GM08714 (cell line): ENCODE data around the gene TSPAN9.

ENCODE experiments used
- H3K4me3 ChIP-seq: fragments of 200-500 bp; sonication (Bioruptor generic); 2 replicates; pipeline ENCODE4 v1.5.1; 2014; ENCODE audit warnings: mild to moderate bottlenecking, low read length, inconsistent platforms
- ZNF274 ChIP-seq: IDR thresholded peaks from 2 replicates; pipeline ENCODE4 v1.6.1; 2012; ENCODE audit warnings: mild to moderate bottlenecking, low read depth, low read length

Gene TSPAN9

DNA sequence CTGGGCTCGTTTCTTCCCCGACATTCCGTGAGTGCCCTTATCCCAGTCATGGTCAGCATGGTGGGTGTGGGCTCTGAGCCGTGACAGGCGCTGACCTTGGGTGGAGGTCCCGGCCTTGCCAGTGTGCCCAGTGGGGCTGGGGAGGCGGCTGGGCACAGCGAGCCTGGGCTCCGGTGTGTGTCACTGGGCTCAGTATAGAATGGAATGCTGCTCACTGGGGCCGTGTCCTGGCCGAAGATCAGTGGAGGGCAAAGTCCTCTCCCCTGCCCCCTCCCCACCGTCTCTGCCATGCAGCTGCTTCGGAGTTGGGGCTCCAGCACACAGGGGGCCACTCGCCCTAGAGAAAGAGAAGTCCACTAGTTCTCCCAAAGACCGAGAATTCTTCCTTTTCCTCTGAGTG lies 164.4 kb downstream of the TSPAN9 start:
- H3K4me3 ChIP-seq = no peak overlapping the region
- TF ChIP-seq ZNF274 = no peak

DNA sequence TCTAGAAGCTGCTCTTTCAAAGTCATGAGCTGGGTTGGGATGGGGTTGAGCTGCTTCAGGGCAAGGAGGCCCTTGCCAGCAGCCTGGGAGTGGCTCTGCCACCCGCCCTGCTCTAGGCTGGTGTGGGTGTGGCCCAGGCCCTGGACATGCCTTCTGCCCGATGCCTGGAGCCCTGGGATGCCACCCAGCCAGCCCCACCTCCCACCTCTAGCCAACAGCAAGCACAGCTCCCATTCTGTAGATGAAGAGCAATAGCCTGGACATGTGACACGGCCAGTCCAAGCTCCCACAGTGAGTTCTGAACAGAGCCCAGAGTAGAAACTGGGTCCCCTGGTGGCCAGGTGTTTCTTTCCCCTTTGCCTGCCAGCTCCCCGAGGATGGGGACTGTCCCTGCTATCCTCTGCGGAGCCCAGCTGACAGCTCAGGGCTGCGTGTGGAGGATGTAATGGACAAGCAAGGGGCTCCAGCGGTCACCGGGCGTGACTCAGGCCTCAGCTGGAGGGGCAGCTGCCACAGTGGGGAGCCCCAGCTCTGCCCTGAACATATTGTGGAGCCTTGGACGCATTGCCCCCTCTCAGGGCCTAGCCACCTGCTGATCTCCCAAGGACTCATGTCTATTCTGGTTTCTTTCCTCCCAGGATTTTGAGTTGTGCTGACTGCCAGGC lies 165.2 kb downstream of the TSPAN9 start:
- no peak overlapping the region for H3K4me3 ChIP-seq
- TF ChIP-seq ZNF274 = no peak

DNA sequence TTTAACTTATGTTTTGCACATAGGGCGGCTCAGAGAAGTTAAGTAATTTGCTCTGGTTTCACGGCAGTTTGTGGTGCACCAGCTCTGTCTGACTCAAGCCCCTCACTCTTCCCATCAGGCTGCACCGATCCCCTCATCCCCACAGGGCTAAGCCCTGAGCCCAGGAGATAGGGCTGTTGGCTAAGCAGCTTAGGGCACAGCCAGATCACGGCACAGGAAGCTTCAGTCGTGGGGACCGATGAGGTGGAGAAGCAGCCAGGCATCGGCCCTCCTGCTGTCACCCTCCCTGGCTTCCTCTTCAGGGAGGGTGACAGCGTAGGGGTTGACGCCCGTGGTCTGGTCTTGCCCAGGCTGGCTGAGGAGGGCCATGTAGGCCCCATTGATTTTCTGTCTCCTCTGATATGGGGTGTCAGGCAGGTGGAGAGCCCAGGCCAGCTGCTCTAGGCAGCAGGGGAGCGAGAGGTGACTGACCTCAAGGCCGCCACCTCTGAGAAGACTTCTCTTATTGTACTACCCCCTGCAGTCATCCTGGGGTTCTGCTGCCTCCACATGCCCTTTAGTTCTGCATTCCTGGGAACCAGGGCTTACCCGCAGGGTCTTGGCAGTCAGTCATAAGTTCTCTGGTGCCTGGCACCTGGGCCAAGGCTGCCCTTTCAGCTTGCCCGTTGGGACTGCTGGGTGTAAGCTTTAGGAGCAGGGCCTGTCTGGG lies 166.4 kb downstream of the TSPAN9 start:
- H3K4me3 ChIP-seq = no peak overlapping the region
- TF ChIP-seq ZNF274 = no peak

DNA sequence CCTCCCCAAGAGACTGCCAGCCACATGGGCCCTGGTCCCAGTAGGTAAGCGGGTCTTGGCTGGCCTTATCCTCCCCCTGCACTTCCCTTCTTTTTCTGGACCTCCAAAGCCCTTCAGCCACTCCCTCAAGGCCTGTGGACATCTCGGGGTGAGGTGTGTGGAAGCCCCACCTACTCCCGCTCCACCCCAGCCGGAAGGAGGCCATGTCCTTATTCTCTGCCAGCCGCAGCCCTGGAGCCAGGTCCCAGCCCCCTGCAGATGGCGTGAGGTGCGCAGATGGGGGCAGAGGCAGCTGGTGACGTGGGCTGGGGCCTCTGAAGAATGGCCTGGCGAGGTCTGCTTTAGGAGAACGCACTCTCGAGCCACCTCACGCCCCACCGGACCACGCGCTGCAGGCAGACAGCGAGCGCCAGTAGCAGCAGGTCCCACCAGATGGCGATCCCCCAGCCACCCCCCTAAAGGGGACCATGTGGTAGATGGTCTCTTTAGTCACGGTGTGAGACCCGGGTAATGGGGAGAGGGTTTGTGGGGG lies 167.1 kb downstream of the TSPAN9 start:
- TF ChIP-seq ZNF274 = no peak

DNA sequence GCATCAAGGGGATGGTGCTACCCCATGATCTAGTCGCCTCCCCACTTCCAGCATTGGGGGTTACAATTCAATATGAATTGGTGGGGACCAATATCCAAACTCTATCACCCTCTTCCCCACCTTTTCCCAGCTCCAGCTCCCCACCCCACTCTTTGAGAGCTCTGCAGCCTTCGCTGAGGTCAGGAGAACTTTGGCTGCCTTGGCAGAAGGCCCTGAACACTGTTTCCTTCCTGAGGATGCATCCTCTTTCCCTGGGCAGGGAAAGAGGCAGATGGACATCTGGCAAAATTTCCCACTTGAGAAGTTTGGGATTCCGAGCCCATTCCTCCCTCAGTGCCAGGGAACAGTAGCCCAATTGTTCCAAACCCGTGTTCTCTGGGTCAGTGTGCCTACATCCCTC lies 169.1 kb downstream of the TSPAN9 start:
- H3K4me3 ChIP-seq = no peak overlapping the region
- no peak for TF ChIP-seq ZNF274

More for the DNA sequence above, 167.1 kb downstream of the TSPAN9 start:
- no peak overlapping the region for H3K4me3 ChIP-seq

DNA sequence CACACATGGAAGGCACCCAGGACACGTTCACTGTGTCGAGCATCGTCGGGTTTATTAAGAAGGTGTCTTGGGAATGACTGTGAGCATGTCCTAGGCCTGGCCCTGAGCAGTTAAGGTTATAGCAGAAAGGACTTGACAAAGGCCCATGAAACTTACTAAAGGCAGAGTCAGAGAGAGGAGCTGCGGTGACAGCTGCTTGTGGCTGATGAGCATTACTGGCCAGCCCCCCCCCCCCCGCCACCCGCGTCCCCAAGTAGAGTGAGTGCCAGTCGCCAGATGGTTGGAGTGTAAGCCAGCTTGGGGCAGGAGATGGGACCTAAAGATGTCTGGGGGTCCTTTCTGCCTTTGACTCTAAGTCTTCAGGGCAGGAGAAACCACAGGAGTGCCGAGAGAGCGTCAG lies 169.9 kb downstream of the TSPAN9 start:
- no peak for TF ChIP-seq ZNF274
- no peak overlapping the region for H3K4me3 ChIP-seq

DNA sequence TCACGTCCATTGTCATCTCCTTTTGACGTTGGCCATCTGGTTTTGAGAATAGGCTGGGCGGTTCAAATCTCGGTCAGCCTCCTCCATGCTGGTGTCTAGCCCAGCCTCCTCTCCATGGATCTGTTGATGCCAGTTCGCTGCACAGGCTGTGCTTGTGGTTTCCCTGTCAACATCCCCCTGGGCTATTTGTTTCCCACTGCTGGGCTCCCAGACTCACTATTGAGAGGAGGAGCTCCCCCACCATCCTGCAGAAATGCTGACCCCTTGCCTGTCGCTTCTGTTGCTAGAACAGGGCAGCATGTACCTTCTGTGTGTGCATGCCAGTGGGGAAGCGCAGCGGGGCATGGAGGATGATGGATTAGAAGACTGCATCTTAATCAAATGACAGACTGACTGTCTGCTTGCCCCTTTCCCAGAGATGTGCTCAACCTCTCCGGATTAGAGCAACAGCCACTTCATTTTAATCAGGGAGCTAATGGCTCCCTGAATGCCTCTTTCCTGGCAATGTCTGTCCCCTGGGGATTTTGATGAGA lies 170.5 kb downstream of the TSPAN9 start:
- no peak overlapping the region for H3K4me3 ChIP-seq
- TF ChIP-seq ZNF274 = no peak

DNA sequence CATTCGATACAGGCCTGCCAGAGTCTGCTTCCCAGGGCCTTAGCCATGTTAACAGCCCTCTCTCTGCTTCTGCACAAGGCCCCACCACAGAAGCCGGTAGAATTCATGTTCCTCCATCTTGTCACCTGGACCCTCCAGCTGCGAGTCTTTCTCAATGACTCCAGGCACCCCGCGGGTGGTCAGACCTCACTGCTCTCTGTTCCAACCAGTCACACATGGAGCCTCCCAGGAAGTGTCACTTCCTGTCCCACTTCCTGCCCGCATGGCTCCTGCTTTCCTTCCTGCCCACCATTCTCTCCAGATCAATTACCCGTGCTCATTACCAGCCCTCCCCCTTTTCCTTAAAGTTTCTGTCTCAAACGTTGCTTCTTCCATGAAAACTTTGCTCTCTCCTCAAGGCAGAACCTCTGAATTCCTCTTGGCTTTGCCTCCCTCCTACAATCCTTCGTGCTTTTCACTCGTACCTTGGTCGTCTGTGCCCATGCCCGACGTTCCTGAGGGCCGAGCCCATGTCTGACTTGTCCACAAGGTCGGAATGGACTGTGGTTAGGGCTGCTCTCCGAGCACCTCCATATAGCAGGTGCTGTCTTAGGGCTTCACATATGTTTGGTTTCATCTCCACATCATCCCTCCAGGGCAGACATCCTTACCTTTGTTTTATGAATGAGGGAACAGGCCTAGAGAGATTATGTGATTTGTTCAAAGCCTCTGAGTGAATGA lies 172.1 kb downstream of the TSPAN9 start:
- TF ChIP-seq ZNF274 = no peak

DNA sequence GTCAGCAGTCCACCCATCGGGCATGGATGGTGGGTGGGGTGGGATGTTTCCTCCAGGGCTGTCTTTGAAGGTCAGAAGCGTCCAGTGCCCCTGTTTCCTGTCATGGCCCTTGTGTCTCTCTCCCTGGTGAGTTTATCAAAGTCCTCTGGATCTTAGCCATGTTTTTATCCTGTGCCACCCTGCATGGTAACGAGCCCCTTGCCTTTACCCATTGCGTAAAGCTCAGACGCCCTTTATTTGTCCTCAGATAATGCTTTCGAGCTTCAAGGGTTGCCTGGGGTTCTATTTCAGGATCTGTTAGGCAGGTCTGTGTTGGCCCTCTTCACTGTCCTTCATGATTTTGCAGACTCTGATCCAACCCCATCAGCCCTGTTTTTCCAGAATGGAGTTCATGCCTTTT lies 172.9 kb downstream of the TSPAN9 start:
- H3K4me3 ChIP-seq = no peak overlapping the region
- no peak for TF ChIP-seq ZNF274

More for the DNA sequence above, 172.1 kb downstream of the TSPAN9 start:
- no peak overlapping the region for H3K4me3 ChIP-seq

DNA sequence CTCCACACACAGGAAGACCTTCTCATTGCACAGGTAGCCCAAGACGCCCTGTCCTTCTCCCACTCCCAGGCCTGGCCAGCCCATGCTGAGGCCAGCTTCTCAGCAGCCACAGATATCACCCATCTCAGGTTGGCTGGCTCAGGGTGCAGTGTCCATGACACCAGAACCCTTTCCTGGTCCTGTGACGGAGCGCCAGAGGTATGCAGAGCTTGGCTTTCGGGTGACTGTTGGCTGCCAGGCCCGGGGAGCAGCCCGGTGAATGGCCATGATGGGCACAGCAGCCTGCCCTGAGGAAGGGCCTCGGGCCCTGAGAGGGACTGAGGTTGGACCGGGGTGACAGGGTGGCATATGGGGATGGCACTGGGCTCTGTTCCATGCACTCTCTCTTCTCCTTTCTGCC lies 173.4 kb downstream of the TSPAN9 start:
- no peak for TF ChIP-seq ZNF274
- H3K4me3 ChIP-seq = no peak overlapping the region

DNA sequence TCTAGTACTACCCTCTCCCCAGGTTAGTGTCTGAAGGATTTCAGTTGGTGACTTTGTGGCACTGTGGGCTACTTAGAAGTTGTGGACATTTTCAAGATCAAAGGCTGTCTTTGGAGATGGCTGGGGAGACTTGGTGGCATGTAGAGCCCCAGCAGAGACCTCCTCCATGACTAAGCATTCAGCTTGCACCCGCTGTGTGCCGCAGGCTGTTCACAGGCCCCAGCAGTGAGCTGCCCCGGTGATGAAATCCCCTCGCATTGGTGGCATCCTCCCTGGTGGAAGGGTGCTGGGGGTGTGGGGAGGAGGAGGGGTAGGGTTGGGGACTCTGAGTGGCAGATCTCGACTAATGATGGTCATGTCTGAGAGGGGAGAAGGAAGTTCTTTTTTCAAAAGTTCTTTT lies 173.9 kb downstream of the TSPAN9 start:
- TF ChIP-seq ZNF274 = no peak
- H3K4me3 ChIP-seq = no peak overlapping the region

DNA sequence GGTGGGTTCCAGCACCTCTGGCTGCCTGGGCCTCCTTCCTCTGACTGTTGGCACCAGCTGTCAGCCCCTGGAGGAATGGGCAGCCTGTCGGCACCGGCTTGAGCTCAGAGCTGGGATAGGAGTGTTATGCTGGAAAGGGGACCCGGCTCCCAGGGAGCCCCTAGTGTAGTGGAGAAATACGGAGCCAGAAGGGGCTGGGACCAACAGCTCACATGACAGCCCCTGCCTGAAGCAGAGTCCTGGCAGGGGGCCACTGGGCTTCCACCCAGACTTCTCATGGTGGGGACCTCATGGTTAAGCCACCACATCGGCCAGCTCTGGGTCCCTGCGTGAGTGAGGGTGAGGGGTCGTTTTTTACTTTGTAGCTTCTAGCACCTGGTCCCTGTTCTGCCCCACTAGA lies 174.5 kb downstream of the TSPAN9 start:
- TF ChIP-seq ZNF274 = no peak
- no peak overlapping the region for H3K4me3 ChIP-seq

DNA sequence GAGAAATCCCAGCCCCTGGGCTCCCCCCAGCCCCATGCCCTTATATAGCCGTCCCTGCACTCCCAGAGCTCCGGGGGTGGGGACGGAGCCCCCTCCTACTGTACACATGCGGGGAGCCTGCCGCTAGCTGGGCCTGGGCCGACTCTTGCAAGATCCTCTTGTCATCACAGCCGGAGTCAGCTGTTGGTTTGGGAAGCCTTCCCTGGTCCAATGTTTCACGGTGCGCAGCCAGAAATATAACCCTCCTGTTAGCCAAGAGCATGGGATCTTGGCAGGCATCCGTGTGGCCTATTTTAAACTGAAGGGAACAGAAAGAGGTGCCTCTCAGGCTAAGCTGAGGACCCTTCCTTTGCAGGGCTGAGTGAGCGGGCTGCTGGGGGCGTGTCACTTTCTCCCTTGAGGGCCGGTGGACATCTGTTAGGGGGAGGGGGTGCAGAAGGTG lies 175.3 kb downstream of the TSPAN9 start:
- H3K4me3 ChIP-seq = no peak overlapping the region
- TF ChIP-seq ZNF274 = no peak

DNA sequence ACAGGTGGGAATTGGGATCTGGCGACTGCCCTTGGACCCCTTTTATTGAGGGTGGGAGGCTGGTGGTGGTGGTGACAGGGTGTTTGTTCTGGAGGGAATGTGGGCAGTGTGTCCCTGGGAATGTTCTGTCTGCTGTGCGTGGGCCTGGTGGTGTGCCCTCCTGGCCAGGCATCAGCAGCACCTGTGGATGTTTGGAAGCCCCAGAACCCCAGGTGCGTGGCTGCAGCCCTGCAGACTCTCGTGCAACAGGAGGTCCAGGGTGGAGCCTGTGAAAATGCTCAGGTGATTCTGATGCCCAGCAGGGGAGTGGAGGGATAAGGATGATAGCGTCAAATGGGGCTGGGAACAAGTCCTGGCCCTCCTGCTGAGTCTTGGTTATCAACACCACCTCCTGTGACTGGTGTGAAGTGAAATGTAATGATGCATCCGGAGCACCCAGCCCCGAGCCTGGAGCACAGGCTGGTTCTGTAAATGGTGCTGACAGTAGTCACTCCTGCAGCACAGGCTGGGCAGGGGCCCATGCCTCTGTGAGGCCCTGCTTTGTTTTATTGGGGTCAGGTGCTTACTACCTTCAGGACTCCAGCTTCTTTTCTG lies 176.6 kb downstream of the TSPAN9 start:
- H3K4me3 ChIP-seq = no peak overlapping the region
- TF ChIP-seq ZNF274 = no peak
